NCI-H1436 treated with DMSO at 0.1 percent for 48 hours (cell line): ENCODE results near the gene YWHAQ.
"Not testable (repeated sequence)": the region's sequence is repeated elsewhere in the genome, so short reads cannot be mapped to it uniquely, and the experiment has no call there.

Experiments
- DNase-seq: peaks from one replicate; lab custom pipeline; 2025; lab: John Stamatoyannopoulos, UW

YWHAQ gene

DNA sequence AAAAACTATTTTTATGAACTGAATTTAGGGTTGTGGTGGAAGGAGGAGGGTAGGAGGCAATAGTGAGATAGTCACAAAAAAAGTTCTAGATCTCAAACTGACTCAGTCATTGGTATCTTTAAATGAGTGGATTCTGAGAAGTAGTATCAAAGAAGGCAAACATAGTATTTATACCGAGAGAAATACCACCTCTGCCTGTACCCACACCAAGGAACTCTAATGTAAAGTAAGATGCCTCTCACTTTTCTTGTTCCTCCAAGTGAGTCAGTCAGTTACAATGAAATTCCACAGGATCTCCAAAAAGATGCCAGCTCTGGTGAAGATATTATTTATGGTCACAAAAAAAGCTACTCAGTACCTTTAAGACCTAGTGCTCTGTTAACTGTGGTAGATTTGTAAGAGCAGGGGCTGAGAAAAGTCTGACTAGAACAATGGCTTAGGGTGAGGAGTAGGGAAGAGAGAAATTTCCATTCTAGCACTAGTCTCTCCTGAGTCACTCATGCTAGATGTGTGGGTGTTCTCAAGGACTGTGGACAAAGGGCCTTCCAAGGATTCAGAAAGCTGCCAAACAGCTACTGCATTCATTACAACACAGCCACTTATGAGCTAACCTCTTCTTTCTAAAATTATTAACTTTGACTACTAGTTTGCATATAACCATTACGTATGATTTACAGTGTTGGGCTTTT lies 36.3 kb downstream of the YWHAQ start:
- no peak for DNase-seq

DNA sequence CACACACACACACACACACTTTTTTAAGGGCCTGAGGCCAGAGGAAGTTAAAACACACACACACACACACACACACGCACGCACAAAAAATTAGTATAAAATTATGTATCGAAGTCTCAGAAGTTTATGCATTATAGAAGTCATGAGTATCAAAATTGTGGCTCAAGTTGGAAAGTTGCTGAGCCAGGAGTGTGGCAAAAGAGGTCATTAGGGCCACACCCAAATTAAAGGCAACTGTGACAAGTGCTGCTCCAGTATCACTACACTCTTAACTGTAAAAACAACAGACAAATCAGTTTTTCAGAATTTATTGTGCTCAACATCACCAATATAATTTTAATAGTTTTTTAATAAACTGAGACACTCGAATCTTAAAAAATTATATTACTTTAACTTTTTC lies 36.9 kb downstream of the YWHAQ start:
- no peak for DNase-seq

DNA sequence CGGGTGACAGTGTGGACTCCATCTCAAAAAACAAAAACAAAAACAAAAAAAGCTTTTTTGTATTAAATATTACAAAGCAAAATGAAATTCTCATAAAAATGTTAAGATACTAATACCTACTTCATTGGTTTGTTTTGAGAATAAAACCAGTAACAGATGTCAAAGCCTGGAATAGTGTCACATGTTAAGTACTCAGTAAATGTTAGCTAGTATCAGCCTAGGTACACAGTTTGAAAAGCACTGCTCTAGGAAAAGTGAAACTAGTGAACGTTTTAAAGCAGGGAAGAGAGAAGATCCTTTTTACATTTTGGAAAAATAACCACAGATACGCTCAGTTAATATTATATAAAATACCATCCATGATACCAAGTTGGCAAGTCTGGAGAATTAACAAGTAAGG lies 38.1 kb downstream of the YWHAQ start:
- DNase-seq: no peak

DNA sequence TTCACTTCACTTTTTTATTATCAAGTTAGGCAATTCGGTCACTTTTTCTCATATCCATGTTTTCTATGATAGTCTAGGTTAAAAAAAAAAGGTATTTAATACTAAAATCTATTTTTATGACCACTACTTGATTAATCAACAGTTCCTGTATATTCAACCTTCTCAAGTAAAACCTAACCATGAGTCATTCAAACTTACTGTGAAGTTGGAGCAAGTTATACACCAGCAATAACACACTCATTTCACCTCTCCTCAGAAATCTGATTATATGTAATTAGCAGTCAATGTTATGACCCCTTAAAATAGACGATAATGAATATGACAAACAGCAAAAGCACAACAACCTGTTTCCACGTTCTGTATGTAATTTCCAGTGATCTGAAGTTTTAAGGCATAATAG lies 40.2 kb downstream of the YWHAQ start:
- DNase-seq: no peak

DNA sequence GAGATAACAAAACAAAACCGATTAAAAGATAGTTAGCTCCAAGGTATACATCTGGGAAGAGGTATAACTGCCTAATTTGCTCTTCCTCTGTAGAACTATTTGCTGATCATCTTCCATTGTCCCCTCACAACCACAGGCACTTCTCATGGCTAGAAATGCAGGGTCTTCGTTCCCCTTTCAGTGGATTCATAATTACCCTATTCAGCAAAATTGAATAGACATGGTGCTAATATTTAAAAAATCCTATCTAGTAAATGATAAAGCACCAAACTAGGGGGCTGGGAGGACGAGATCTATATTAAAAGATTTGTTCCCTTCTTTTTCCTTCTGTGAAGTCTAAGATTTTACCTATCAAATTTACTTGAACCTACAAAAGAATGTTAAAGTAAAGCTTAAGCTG lies 44.3 kb downstream of the YWHAQ start:
- DNase-seq: no peak

DNA sequence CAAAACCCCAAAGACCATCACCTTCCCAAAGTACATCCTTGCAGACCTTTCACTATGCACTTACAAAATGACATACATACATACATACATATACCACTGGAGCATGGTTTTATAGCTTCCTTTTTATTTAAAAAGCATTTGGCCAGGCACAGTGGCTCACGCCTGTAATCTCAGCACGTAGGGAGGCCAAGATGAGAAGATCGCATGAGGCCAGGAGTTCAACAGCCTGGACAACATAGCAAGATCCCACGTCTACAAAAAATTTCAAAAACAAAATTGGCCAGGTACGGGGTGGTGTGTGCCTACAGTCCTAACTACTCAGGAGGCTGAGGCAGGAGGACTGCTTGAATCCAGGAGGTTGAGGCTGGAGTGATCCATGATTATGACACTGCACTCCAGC lies 45.3 kb downstream of the YWHAQ start:
- no peak for DNase-seq

DNA sequence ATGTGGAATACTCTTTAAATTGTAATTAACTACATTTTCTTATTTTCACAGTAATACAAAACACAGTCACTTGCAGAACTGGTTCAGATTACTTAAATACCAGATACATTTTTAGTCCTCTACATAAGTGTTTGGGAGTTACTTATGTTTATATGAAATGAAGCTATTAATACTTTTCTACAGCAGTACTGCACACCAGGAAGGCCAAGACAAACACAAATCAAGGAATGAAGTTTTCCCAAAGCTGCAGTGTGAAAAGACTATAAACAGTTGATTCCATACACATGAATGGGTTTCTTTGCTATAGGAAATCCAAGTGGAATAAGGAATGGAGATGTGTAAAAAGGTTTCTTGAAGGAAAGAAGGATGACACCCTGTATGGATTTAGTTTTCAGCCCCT lies 45.9 kb downstream of the YWHAQ start:
- DNase-seq: not testable (repeated sequence)

DNA sequence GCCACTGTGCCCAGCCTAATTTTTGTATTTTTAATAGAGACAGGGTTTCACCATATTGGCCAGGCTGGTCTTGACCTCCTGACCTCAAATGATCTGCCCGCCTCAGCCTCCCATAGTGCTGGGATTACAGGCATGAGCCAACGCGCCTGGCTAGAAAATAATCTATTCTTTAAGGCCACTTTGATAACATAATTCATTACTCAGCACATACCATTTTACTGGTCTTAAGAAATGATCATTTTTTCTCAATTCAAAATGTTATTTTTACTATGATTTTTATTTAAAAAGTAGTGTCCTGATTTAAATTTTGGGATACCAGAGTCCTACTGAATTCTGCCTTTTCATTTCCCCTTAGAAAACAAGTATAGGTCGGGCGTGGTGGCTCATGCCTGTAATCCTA lies 48.2 kb downstream of the YWHAQ start:
- no peak for DNase-seq

DNA sequence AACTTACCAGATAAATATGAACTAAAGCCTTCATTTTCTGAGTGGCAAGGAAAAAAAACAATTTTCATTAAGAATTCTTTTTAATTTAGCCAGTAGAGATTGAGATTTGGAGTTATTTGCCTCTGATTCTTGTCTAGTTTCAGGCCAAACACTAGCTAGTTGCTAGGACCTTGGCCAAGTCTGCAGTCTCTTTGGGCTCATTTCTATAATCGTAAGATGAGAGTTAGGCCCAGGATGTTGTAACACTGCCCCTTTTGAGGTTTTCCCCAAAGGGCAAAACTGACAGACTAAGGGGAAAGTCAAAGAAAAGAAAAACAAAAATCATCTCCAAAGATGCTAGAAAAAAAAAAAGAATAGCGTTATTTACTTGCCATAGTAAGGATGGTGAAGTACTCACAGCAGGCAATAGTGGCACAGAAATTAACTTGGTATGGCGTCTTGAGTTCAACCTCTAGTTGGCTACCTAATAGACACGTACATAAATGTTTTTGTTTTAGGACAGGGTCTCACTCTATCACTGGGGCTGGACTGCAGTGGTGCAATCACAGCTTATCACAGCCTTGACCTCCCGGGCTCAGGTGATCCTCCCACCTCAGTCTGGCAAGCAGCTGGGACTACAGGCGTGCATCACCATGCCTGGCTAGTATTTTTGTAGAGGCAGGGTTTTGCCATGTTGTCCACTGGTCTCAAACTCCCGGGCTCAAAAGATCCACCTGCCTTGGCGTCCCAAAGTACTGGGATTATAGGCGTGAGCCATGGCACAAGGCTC lies 52.1 kb downstream of the YWHAQ start:
- DNase-seq: no peak

DNA sequence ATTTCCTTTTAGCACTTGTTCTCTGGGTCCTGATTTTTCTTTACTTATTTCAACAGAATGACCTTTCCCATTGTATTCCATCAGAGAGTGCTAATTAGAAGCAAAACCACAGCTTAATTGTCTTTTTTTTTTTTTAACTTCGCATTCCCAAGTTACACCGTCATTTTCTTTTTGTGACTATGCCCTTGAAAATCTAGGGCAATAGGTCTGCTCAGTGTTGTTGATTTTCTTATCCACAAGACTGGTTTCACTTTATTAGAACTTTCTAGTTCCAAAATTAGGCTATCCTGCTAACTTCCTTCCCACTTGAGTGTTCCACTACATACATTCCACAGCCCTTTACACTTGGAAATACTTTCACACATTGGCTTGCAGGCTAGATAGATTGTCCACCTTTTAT lies 56.5 kb downstream of the YWHAQ start:
- no peak for DNase-seq

DNA sequence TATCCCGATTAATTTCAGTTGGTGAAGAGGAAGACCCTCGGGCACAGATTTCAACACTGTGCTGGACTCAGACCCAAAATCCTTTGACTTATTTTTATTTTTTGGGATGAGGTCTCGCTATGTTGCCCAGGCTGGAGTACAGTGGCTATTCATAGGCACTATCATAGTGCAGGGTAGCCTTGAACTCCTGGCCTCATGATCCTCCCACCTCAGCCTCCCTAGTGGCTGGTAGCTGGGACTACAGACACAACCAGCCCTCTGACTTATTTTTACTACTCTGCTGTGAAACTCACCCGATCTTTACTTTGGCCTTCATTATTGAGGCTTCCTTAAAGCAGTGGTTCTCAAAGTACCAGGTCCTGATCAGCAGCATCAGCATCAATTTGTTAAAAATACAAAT lies 57.0 kb downstream of the YWHAQ start:
- no peak for DNase-seq

DNA sequence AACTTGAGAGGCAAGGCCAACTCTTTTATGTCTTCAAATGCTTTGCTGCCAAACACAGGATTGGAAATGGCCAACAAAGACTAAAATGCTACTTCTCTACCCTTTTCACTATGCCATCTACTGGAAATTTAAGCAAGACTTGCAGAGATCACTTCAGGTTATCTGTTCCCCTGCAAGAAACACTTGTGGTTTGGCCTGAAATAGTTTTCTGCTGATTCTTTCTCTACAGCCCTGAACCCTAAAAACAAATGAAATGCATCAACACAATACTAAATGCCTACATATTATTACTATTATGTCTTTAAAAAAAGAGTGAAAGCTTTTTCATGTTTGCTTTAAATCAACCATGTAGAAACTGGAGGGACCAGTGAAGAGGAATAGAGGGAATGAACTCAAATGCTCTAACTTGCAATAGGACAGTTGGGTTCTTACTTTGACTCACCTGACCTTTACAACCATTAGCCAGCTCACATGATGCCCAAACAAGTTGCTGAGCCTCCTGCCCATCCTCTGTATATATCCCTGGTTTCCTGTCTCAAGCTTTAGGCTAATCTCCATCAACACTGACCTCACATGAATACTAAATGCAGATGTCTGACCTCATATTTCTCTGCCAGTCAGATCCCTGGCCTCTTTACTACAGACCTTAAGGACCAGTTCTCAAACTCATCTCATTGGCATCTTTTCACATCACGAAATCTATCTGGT lies 57.6 kb downstream of the YWHAQ start:
- no peak for DNase-seq

DNA sequence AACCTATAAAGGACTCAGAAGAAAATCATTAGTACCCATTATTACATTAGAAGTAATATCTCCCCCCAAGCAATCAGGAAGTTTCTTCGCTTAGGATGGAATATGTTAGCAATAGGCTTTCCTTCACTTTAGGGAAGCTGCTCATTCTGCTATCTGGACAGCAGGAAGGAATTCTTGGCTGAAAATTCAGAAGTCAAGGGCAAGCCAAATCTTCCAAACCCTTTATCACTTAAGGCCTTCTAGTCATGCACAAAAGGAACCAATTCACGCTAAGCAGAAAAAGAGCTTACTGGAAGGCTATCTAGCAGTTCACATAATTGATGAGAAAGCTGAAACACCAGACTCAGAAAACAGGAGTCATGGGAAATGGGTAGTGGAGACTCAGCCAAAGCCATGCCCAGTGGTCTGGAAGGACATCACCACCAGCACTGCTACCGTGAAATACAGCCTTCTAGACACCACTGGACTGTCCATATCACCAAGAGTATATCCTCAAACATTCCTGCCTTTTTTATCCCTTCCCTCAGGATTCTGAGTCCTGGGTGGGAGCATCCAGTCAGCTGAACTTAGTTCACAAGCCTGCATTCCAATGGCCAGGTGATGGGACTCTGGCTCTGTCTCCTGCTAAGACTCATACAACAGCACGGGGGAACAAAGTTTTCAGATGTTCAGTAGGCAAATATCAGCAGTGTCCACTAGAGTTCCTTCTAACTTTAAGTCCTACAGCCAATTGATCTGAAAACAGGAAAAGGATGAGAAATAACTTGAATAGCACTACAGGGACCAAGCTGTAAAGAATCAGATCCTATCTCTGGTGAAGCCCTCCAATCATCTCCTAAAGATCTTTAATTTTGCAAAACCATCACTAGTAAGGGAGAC lies 60.4 kb downstream of the YWHAQ start:
- no peak for DNase-seq

DNA sequence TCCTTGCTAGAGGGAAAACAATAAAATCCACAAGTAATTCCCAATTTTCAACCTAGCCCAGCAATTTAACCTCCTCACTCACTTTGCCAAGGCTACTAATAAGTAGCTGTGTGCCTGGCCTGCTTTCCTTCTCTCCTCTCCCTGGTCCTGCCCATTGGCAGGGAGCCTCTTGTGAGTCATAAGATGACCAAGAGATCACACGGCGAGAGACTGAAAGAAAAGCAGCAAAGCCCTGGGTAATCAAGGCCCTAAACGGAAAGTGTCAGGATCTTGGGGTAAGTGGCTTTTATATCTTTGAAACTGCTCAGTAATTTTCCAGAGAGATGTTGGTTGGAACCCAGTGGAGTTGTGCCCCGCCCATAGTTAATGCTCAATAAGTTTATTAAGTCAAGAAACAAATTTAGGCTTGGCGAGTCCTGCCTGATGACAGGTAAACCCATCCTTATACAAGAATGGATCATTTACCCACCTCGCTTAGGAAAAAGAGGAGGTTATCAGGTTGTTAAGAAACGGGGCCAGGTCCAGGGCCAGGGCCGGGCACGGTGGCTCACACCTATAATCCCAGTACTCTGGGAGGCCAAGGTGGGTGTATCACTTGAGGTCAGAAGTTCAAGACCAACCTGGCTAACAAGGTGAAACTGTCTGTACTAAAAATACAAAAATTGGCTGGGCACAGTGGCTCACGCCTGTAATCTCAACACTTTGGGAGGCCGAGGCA lies 65.2 kb downstream of the YWHAQ start:
- DNase-seq: no peak

DNA sequence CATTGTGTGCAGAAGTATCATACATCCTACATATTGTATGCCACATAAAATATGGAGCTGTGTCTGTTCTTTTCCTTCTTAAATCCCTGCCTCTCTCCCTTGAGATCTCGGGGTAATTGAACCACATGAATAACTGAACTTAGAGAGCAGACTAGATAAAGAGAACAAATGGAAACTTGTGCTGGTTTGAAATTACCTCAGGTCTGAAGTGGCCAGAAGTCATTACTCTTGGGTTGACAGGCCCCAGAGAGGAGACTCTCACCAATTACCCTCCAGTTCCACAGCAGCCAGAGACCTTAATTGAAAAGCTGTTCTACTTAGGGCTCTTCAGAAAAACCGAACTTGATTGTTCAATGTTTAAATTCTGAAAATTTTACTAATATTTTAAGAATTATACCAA lies 70.2 kb downstream of the YWHAQ start:
- DNase-seq: peak; percentile 47

DNA sequence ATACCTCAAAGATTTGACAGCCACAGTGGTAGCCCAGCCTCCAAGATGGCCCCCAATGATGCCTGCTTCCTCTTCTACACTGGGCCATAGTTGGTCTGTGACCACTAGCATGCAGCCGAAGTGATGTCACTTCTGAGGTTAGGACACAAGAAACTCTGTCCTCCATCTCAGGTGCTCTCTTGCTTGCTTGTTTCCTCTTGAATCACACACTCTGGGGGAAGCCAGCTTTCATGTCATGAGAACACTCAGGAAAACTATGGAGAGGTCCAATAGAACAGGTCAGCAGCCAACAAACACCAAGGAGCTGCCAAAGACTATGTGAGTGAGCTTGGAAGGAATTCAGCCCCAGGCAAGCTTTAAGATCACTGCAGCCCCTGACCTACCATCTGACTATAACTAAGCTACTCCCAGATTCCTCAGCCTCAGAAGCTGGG lies 71.8 kb downstream of the YWHAQ start:
- no peak for DNase-seq

DNA sequence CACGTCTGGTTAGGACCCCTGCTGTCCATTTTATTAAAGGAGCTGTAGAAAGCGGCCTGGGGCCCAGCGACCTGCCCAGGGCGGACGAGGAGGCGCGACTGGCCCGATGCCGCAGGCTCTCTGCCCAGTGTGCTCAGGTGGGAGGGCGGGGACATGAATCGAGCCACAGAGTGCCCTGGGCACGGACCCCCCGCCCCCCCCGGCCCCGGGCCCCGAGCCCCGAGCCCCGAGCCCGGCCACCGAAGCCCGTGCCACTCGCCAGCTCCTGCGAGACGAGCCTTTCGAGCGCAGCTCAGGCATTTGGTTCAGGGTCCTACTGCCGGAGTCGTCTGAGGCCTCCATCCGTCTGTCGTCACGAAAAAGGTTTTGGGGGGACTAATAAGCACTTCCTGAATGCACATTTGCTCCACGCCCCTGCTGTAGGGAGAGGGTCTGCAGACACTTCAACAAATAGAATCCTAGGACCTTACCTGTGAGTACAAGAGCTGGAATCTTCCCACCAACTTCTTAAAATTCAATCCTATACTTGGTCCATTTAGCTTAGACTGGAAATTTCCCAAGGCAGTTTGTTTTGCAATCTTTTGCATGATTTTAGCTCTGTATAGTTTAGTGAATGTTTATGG lies 74.6 kb downstream of the YWHAQ start:
- DNase-seq: no peak

DNA sequence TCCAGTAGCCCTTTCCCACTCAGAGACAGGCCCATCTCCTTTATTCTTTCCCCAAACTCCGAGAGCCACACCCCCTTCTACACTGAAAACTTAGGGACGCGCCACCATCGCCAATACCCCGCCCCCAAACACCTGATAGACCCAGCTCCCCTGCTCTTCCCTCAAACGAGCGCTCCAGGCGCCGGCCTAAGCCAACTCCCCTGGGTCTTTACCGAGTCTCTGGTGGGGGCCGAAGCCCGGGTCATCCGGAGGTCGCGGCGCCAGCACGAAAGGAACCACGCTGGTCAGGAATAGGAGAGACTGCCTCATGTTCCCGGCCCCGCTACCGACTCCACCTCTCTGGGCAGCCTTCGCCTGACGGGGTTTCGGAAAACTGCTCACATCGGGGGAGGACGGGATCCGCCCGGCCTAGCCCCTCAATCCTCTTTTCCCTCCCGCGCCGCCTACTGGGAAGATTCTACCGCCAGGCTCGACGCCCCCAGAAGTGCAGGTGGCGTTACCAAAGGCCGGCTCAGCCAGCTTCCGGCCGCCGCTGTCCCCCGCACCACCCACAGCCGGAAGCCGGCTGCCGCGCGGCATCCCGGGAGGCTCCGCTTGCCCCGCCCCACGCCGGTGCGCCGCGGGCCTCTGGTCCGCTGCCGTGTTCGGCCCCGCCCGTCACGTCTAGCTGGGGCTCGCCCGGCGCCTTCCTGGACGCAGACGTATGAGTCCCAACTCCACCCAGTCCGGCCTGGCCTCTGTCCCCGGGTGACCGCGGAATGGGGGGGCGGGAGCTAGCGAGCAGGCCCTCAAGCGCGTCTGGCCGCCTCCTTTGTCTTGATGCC lies 75.3 kb downstream of the YWHAQ start, which contains the start of gene ADAM17:
TSS of gene ADAM17 (minus strand) at position 534 of the 824 bp plus-strand sequence. CDS start at position 309, 225 bp downstream.
- peak; percentile 54 for DNase-seq

DNA sequence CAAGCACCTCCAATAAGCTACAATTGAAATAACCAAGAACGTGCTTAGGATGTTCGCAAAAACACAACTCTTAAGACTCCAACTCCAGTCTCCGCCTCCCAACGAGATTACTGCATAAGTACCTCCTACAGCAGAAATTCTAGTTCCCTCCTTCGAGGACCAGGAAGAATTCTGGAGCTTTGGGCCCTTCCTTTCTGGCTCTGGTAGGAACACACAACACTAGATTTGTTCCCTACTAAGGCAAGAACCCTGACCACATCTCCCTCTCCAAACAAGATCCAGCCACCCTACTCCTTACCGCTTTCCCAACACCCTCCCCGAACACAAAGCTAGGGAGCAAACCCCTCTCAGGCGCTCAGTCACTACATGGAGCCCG lies 75.9 kb downstream of the YWHAQ start:
- no peak for DNase-seq
